ENCODE results near the gene EYS.

EYS gene

DNA sequence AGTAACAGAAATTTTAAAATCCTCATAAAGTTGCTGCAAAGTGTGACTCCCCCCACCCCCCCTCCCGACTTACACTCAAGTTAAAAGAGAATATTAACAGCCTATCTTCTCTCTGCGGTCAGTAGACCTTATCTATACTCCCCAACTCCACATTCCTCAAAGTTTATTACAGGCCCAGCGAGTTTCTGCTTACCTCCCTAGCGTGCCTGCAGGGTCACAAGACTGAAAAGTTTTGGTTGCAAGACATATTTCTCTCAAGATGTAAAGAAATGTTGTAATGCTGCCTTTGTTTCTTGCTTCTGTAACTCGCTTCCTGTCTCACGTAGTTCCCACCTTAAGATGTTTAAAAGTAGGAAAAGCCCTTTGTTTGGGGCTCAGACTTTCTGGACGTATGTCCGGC, 1371.8 kb downstream of the EYS start:
- H3K36me3 ChIP-seq (ENCODE audit: insufficient read depth, low read length), result no peaks in the 10 kb centered on the region
- H3K4me1 ChIP-seq (ENCODE audit: insufficient read depth, low read length, poor library complexity, severe bottlenecking), result no peaks in the 10 kb centered on the region
- no peaks in the 10 kb centered on the region for H3K9me3 ChIP-seq (ENCODE audit: insufficient read depth, low read depth, low read length)
- no peaks in the 10 kb centered on the region for H4K20me1 ChIP-seq (ENCODE audit: insufficient read depth, low read length, poor library complexity, severe bottlenecking)
- H3K9me2 ChIP-seq (replicated peaks; ENCODE audit: low read depth, low read length), result no peaks in the 10 kb centered on the region
- H3F3A ChIP-seq (ENCODE audit: low read depth), result no peaks in the 10 kb centered on the region
- no peak overlapping the region for H3K4me3 ChIP-seq (ENCODE audit: low read length, poor library complexity, severe bottlenecking)
- no peak overlapping the region for H3K4me2 ChIP-seq (ENCODE audit: low read depth, low read length, poor library complexity, severe bottlenecking)
- no peak overlapping the region for H3K9ac ChIP-seq (ENCODE audit: low read depth, low read length, poor library complexity, severe bottlenecking)
- no peak overlapping the region for H2AFZ ChIP-seq (ENCODE audit: low read length)
- H3K79me2 ChIP-seq (ENCODE audit: insufficient read depth, low read length), result no peaks in the 10 kb centered on the region
- no peaks in the 10 kb centered on the region for H3K27me3 ChIP-seq (ENCODE audit: insufficient read depth, low read length, poor library complexity, severe bottlenecking)
- no peak for TF ChIP-seq EZH2phosphoT487 (IDR thresholded peaks at IDR 0.05; ENCODE audit: borderline replicate concordance)
- TF ChIP-seq, protein P1, sequence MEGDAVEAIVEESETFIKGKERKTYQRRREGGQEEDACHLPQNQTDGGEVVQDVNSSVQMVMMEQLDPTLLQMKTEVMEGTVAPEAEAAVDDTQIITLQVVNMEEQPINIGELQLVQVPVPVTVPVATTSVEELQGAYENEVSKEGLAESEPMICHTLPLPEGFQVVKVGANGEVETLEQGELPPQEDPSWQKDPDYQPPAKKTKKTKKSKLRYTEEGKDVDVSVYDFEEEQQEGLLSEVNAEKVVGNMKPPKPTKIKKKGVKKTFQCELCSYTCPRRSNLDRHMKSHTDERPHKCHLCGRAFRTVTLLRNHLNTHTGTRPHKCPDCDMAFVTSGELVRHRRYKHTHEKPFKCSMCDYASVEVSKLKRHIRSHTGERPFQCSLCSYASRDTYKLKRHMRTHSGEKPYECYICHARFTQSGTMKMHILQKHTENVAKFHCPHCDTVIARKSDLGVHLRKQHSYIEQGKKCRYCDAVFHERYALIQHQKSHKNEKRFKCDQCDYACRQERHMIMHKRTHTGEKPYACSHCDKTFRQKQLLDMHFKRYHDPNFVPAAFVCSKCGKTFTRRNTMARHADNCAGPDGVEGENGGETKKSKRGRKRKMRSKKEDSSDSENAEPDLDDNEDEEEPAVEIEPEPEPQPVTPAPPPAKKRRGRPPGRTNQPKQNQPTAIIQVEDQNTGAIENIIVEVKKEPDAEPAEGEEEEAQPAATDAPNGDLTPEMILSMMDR (conservative IDR thresholded peaks at IDR 0.05; ENCODE audit: low read length), result no peak

DNA sequence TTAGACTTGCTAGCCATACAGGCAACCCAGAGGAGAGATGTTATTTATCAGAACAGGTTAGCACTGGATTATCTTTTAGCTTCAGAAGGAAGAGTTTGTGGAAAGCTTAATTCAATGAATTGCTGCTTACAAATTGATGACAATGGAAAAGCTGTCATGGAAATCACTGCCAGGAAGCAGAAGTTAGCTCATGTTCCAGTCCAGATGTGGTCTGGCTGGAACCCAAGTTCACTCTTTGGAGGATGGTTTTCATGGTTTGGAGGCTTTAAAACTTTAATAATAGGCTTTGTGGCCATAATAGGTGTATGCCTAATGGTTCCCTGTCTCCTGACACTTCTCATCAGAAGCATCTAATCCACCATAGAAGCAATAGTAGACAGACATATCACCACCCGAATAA, 1372.4 kb downstream of the EYS start:
- Histone ChIP-seq H2AFZ (ENCODE audit: low read length) (no peak overlapping the region), H3K36me3 (ENCODE audit: insufficient read depth, low read length) (no peaks in the 10 kb centered on the region), H3K4me2 (ENCODE audit: low read depth, low read length, poor library complexity, severe bottlenecking) (no peak overlapping the region), H3K27me3 (ENCODE audit: insufficient read depth, low read length, poor library complexity, severe bottlenecking) (no peaks in the 10 kb centered on the region), H3K9ac (ENCODE audit: low read depth, low read length, poor library complexity, severe bottlenecking) (no peak overlapping the region), H3F3A (ENCODE audit: low read depth) (no peaks in the 10 kb centered on the region), H4K20me1 (ENCODE audit: insufficient read depth, low read length, poor library complexity, severe bottlenecking) (no peaks in the 10 kb centered on the region), H3K9me3 (ENCODE audit: insufficient read depth, low read depth, low read length) (no peaks in the 10 kb centered on the region), H3K4me3 (ENCODE audit: low read length, poor library complexity, severe bottlenecking) (no peak overlapping the region), H3K9me2 (replicated peaks; ENCODE audit: low read depth, low read length) (no peaks in the 10 kb centered on the region), H3K4me1 (ENCODE audit: insufficient read depth, low read length, poor library complexity, severe bottlenecking) (no peaks in the 10 kb centered on the region), H3K79me2 (ENCODE audit: insufficient read depth, low read length) (no peaks in the 10 kb centered on the region)
- TF ChIP-seq, protein P1 (conservative IDR thresholded peaks at IDR 0.05; ENCODE audit: low read length), result no peak
- TF ChIP-seq EZH2phosphoT487 (IDR thresholded peaks at IDR 0.05; ENCODE audit: borderline replicate concordance), result no peak

DNA sequence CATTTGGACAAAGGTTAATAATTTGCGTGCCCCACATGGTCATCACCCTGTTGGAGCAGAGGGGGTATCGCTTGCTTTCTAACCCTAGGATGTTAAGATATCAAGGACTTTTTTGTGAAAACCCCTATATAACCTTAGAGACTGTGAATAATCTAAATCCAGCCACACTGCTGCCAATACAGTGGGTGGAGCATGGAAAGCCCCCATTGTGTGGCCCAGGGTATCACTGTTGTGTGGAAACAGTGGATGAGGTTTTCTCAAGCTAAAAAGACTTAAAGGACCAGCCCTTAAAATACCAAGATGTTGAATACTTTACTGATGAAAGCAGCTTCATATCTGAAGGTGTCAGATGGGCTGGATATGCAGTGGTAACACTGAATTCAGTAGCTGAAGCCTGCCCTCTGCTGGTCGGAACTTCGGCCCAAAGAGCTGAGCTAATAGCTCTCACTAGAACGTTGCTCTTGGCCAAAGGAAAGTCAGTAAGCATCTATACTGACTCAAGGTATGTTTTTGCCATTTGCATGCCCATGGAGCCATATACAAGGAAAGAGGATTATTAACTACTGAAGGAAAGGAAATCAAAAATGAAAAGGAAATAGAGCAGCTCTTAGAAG, 1376.2 kb downstream of the EYS start:
- Histone ChIP-seq H4K20me1 (ENCODE audit: insufficient read depth, low read length, poor library complexity, severe bottlenecking) (no peaks in the 10 kb centered on the region), H3K4me1 (ENCODE audit: insufficient read depth, low read length, poor library complexity, severe bottlenecking) (no peaks in the 10 kb centered on the region), H3K36me3 (ENCODE audit: insufficient read depth, low read length) (no peaks in the 10 kb centered on the region), H3K4me2 (ENCODE audit: low read depth, low read length, poor library complexity, severe bottlenecking) (no peak overlapping the region), H3K9me3 (ENCODE audit: insufficient read depth, low read depth, low read length) (no peaks in the 10 kb centered on the region), H3K9me2 (replicated peaks; ENCODE audit: low read depth, low read length) (no peaks in the 10 kb centered on the region), H3F3A (ENCODE audit: low read depth) (no peaks in the 10 kb centered on the region), H3K27me3 (ENCODE audit: insufficient read depth, low read length, poor library complexity, severe bottlenecking) (no peaks in the 10 kb centered on the region), H3K4me3 (ENCODE audit: low read length, poor library complexity, severe bottlenecking) (no peak overlapping the region), H3K9ac (ENCODE audit: low read depth, low read length, poor library complexity, severe bottlenecking) (no peak overlapping the region), H2AFZ (ENCODE audit: low read length) (no peak overlapping the region), H3K79me2 (ENCODE audit: insufficient read depth, low read length) (no peaks in the 10 kb centered on the region)
- TF ChIP-seq, protein P1 (conservative IDR thresholded peaks at IDR 0.05; ENCODE audit: low read length), result peak; percentile 77
- no peak for TF ChIP-seq EZH2phosphoT487 (IDR thresholded peaks at IDR 0.05; ENCODE audit: borderline replicate concordance)

All from Loucy (cell line).